Body of pancreas (tissue), 4 donors: ENCODE measurements around the gene ADAMTSL1. TPM values are rescaled to one million over a fixed set of nuclear protein-coding genes. Genes with fewer than 3 reads are reported as not detected.

Experiments
- ATAC-seq: fragments of 150-250 bp; one replicate; pipeline ENCODE4 v1.9.1; 2016
- DNase-seq, 4 donors: peaks; one replicate each; pipeline ENCODE4 v3.0.0-alpha.2; 2019
- H3K27ac ChIP-seq, 4 donors: fragments of 200-600 bp; sonication (generic); 1 replicate in 3 of 4; 2 replicates in 1 of 4; pipeline versions ENCODE4 v1.5.1 to v1.6.1; 2016 to 2019; ENCODE audit warnings: mild to moderate bottlenecking in 1 of 4, mixed read lengths in 1 of 4, moderate library complexity in 1 of 4
- H3K27me3 ChIP-seq, 2 donors: fragments of 200-600 bp; sonication (generic); one replicate each; pipeline ENCODE4 v1.6.0; 2016; ENCODE audit warnings: mild to moderate bottlenecking in 1 of 2
- H3K36me3 ChIP-seq, 2 donors: fragments of 200-600 bp; sonication (generic); replicated peaks in 1 of 2; 2 replicates each; pipeline ENCODE4 v1.5.1; 2016; ENCODE audit warnings: low read depth in 2 of 2; ENCODE audit not compliant: insufficient read depth in 1 of 2
- H3K4me1 ChIP-seq: fragments of 200-600 bp; sonication (generic); one replicate; pipeline ENCODE4 v1.6.0; 2016
- H3K4me3 ChIP-seq, 2 donors: fragments of 200-600 bp; sonication (generic); 1 replicate in 1 of 2; 2 replicates in 1 of 2; pipeline ENCODE4 v1.5.1; 2016 to 2019
- H3K9me3 ChIP-seq, 3 donors: fragments of 200-600 bp; sonication (generic); 1 replicate in 2 of 3; 2 replicates in 1 of 3; pipeline ENCODE4 v1.5.1; 2016
- POLR2A ChIP-seq, 3 donors: fragments of 450-650 bp; IDR thresholded peaks; one replicate each; pipeline ENCODE4 v1.6.1; 2016; ENCODE audit warnings: antibody characterized with exemption in 3 of 3, mild to moderate bottlenecking in 2 of 3
- WGBS, 2 donors: methylation state at CpG; one replicate each; pipeline ENCODE4 v1.1.5; 2017; 5-methylcytosine and 5-hydroxymethylcytosine counted together
- intact Hi-C: fragments of 100-400 bp; cut with DNase I; formaldehyde crosslinking; loops from one replicate; pipeline ENCODE4 v1.15.1; 2023
- total RNA-seq, 2 donors: library from RNA; depleted of rRNA; stranded (reverse); fragments of >200 nt; gene quantifications; one replicate each; pipeline ENCODE4 v1.1.0, GENCODE V29; 2016
- TF ChIP-seq, protein P1 (sequence below), 7 experiments: fragments of 450-650 bp in 4 of 7; fragments of 200-600 bp in 3 of 7; sonication (generic) in 3 of 7; IDR thresholded peaks; one replicate each; pipeline ENCODE4 v1.5.1; 2016 to 2019; ENCODE audit warnings: antibody characterized with exemption in 7 of 7

Gene ADAMTSL1
- total RNA-seq, 2 donors from 2014 or later: 0.52 to 0.99 TPM

DNA sequence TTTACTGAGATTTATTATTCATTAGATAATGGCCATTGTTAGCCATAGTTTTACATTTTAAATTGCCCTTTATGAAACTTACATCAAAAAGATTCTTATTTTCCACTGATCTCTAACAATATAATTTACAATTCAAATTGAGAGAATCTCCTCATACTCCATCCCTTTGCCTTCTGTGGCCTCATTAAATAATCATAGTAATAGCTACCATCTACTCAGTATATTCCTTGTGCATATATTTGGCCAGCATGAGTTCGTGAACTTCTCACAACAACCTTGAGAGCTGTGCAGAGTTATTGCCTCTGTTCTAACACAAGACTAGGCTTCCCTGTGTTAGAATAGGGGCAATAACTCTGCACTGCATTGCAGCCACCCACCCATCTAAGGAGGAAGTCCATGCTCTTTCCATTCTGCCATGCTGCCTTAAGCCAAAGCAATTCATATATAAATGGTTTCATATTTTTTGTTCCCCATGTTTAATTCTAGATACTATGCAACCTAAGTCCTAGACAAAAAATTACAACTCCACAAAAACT lies 99.1 kb downstream of the ADAMTSL1 start:
- Histone ChIP-seq H3K36me3 (no peaks in the 10 kb centered on the region), H3K4me1 (no peaks in the 10 kb centered on the region), H3K4me3 (no peak overlapping the region), H3K9me3 (no peaks in the 10 kb centered on the region), H3K27me3 (no peaks in the 10 kb centered on the region), H3K27ac (no peak overlapping the region)
- DNase-seq: no peak
- TF ChIP-seq, protein P1, sequence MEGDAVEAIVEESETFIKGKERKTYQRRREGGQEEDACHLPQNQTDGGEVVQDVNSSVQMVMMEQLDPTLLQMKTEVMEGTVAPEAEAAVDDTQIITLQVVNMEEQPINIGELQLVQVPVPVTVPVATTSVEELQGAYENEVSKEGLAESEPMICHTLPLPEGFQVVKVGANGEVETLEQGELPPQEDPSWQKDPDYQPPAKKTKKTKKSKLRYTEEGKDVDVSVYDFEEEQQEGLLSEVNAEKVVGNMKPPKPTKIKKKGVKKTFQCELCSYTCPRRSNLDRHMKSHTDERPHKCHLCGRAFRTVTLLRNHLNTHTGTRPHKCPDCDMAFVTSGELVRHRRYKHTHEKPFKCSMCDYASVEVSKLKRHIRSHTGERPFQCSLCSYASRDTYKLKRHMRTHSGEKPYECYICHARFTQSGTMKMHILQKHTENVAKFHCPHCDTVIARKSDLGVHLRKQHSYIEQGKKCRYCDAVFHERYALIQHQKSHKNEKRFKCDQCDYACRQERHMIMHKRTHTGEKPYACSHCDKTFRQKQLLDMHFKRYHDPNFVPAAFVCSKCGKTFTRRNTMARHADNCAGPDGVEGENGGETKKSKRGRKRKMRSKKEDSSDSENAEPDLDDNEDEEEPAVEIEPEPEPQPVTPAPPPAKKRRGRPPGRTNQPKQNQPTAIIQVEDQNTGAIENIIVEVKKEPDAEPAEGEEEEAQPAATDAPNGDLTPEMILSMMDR (IDR thresholded peaks at IDR 0.05): no peak
- no peak for TF ChIP-seq POLR2A (IDR thresholded peaks at IDR 0.05)
- WGBS, 2 donors: 56 to 68% methylated on average over 1 of the region's 1 CpG
- intact Hi-C loops: no loop called here
- no peak for ATAC-seq

DNA sequence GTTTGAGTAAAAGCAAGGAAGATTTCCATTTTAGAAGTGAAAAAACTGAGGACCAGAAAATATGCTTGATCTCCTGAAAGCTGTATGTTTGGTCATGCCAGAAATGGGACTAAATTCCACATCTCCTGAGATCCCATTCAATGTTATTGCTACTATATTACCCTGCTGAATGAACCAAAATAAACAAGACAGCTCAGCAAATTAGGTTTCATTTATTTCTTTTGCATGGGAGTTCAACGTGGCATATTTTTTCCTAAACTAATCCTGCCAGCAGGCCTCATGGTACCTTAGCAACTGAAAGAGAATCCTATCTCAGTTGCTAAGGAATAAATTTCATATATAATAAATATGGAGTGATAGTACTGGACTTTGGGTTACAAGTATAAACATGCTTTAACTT lies 101.7 kb downstream of the ADAMTSL1 start:
- WGBS, 2 donors: 43 to 56% methylated on average over 1 of the region's 1 CpG
- no peak for ATAC-seq
- Histone ChIP-seq H3K36me3 (no peaks in the 10 kb centered on the region), H3K27me3 (no peaks in the 10 kb centered on the region), H3K4me1 (no peaks in the 10 kb centered on the region), H3K4me3 (no peak overlapping the region), H3K27ac (no peak overlapping the region), H3K9me3 (no peaks in the 10 kb centered on the region)
- DNase-seq: no peak
- intact Hi-C loops: no loop called here
- TF ChIP-seq POLR2A (IDR thresholded peaks at IDR 0.05): no peak
- TF ChIP-seq, protein P1 (IDR thresholded peaks at IDR 0.05): no peak

DNA sequence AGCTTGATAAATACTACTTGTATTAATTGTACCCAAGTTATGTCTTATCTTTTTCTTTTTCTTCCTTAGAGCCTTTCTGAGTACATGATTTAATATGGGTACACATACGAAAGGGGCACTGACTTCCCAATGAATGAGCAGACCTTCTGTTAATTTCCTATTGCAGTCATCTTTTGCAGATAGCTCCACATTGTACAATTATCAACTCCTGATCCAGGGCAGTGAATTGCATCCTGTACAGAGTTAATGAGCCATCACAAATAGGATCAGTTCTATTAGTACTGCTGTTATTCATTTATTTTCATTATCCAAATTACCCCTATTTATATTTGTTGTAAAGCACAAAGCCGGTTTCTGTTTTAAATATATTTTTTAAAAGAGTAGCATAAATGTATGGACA lies 105.6 kb downstream of the ADAMTSL1 start:
- intact Hi-C loops: no loop called here
- Histone ChIP-seq H3K9me3 (no peaks in the 10 kb centered on the region), H3K4me1 (no peaks in the 10 kb centered on the region), H3K27me3 (no peaks in the 10 kb centered on the region), H3K4me3 (no peak overlapping the region), H3K36me3 (no peaks in the 10 kb centered on the region), H3K27ac (no peak overlapping the region)
- 76 to 85% methylated on average over 2 of the region's 2 CpGs for WGBS, 2 donors
- ATAC-seq (no peak), DNase-seq (no peak)
- TF ChIP-seq, protein P1 (IDR thresholded peaks at IDR 0.05): no peak
- no peak for TF ChIP-seq POLR2A (IDR thresholded peaks at IDR 0.05)

DNA sequence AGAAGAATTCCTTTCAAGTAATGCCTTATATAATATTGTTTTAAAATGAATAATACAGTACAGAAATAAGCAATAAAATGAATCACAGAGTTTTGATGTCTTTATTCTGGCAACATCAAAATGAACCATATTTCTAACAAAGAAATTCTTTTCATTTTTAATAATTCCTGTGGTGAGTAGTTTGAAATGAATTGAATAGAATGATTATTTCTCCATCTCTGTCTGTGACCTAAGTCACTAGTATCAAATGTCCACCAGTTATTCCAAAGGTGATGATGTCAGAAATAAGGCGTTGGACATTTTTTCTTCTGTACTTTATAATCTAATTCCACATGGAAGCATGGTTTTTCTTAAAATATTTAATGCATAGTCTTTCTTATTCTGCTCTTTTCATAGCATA lies 106.2 kb downstream of the ADAMTSL1 start:
- Histone ChIP-seq H3K27me3 (no peaks in the 10 kb centered on the region), H3K4me1 (no peaks in the 10 kb centered on the region), H3K36me3 (no peaks in the 10 kb centered on the region), H3K27ac (no peak overlapping the region), H3K9me3 (no peaks in the 10 kb centered on the region), H3K4me3 (no peak overlapping the region)
- ATAC-seq (no peak), DNase-seq (no peak)
- intact Hi-C loops: no loop called here
- 57 to 65% methylated on average over 1 of the region's 1 CpG for WGBS, 2 donors
- TF ChIP-seq POLR2A (IDR thresholded peaks at IDR 0.05): no peak
- TF ChIP-seq, protein P1 (IDR thresholded peaks at IDR 0.05): no peak

GRCh38 chr9:18585996-18586395 lies 112.0 kb downstream of the ADAMTSL1 start:
- intact Hi-C loops: no loop called here
- no peak for ATAC-seq

More at GRCh38 chr9:18585996-18586395, 112.0 kb downstream of the ADAMTSL1 start:
- no peaks in the 10 kb centered on the region for H3K4me1 ChIP-seq
- no peak overlapping the region for H3K4me3 ChIP-seq
- H3K27me3 ChIP-seq: no peaks in the 10 kb centered on the region
- no peaks in the 10 kb centered on the region for H3K36me3 ChIP-seq
- H3K27ac ChIP-seq: no peak overlapping the region
- no peaks in the 10 kb centered on the region for H3K9me3 ChIP-seq
- TF ChIP-seq, protein P1 (IDR thresholded peaks at IDR 0.05): no peak
- TF ChIP-seq POLR2A (IDR thresholded peaks at IDR 0.05): no peak
- no peak for DNase-seq
